Naive thymus-derived CD8-positive, alpha-beta T cell (primary cell): Measurements from ENCODE around the gene SORD. TPM values are rescaled to one million over a fixed set of nuclear protein-coding genes. Genes with fewer than 3 reads are reported as not detected.
A peak's percentile ranks its signal among the peaks of the same experiment; 100 is the strongest.
"Not testable (repeated sequence)": the region's sequence is repeated elsewhere in the genome, so short reads cannot be mapped to it uniquely, and the experiment has no call there.

Experiments
- ATAC-seq, 2 donors: fragments of 150-1000 bp; cut with Tn5 transposase in 1 of 2; sonication (Bioruptor Pico), chemical (Tn5 transposase) in 1 of 2; 1 replicate in 1 of 2; 2 replicates in 1 of 2; pipeline ENCODE4 v1.10.0; 2021; ENCODE audit warnings: mild to moderate bottlenecking in 2 of 2, moderate library complexity in 2 of 2
- POLR2A ChIA-PET: fragments of 350-600 bp; sonication (Branson Sonifier 250); formaldehyde crosslinking; loops from one replicate; lab custom pipeline; 2021; ENCODE audit warnings: antibody characterized with exemption; lab: Charles Lee
- DNase-seq, 10 donors: peaks; one replicate each; pipeline versions ENCODE4 v3.0.0 to v3.0.0-alpha.2; 2020 to 2022
- H3K27ac Mint-ChIP-seq, 10 donors: one replicate each; pipeline ENCODE4 v1.8.0; 2020 to 2022; ENCODE audit warnings: mild to moderate bottlenecking in 10 of 10, mixed read lengths in 10 of 10, moderate library complexity in 4 of 10, inconsistent platforms in 1 of 10
- H3K27me3 Mint-ChIP-seq, 5 donors: one replicate each; pipeline ENCODE4 v1.8.0; 2021 to 2022; ENCODE audit warnings: mixed read lengths in 5 of 5
- H3K36me3 Mint-ChIP-seq, 3 donors: one replicate each; pipeline ENCODE4 v1.8.0; 2020 to 2022; ENCODE audit warnings: mixed read lengths in 3 of 3, mild to moderate bottlenecking in 2 of 3, inconsistent platforms in 1 of 3
- H3K4me1 Mint-ChIP-seq, 4 donors: one replicate each; pipeline ENCODE4 v1.8.0; 2021 to 2022; ENCODE audit warnings: mixed read lengths in 4 of 4
- H3K4me3 Mint-ChIP-seq, 10 donors: one replicate each; pipeline ENCODE4 v1.8.0; 2020 to 2022; ENCODE audit warnings: mild to moderate bottlenecking in 10 of 10, mixed read lengths in 10 of 10, moderate library complexity in 6 of 10, inconsistent platforms in 1 of 10
- H3K9me3 Mint-ChIP-seq, 9 donors: one replicate each; pipeline ENCODE4 v1.8.0; 2020 to 2022; ENCODE audit warnings: mixed read lengths in 9 of 9, mild to moderate bottlenecking in 3 of 9, inconsistent platforms in 1 of 9, moderate library complexity in 1 of 9
- polyA plus RNA-seq, 3 donors: library from polyadenylated mRNA; unstranded; fragments of 300-500 nt; fragmentation: Illumina TruSeq; gene quantifications; one replicate each; pipeline ENCODE4 v1.2.3, GENCODE V29; 2021
- total RNA-seq, 8 experiments: library from RNA in 2 of 8; stranded (reverse) in 2 of 8; gene quantifications; one replicate each; pipeline ENCODE4 v1.2.3 and lab custom pipeline; 2021 to 2026

Gene SORD
- total and polyA plus RNA-seq, 5 experiments from 2014 or later, result 4.1 to 6.3 (median 5.0) TPM

- H3K27ac Mint-ChIP-seq, result no peak overlapping the region
- POLR2A ChIA-PET, result no interaction called here
- ATAC-seq (no peak), DNase-seq (no peak)
- no peak overlapping the region for H3K4me3 Mint-ChIP-seq
- H3K9me3 Mint-ChIP-seq, result no peaks in the 10 kb centered on the region
- H3K36me3 Mint-ChIP-seq, result peaks cover 0 to 12% (median 6%) of the 10 kb centered on the region in 3 donors
- peaks cover 0 to 3% (median 0%) of the 10 kb centered on the region in 5 donors for H3K27me3 Mint-ChIP-seq
- H3K4me1 Mint-ChIP-seq, result peaks cover 4 to 14% (median 11%) of the 10 kb centered on the region in 4 donors
These were observed 7.7 kb downstream of the SORD start for GRCh38 chr15:45030743-45031142.

GRCh38 chr15:45031522-45032028, 8.6 kb downstream of the SORD start:
- ATAC-seq, H3K4me3 Mint-ChIP-seq, DNase-seq, POLR2A ChIA-PET, H3K27me3 Mint-ChIP-seq, H3K27ac Mint-ChIP-seq, H3K9me3 Mint-ChIP-seq: not testable (repeated sequence)
- Mint-ChIP-seq H3K4me1 (peaks cover 5 to 16% (median 13%) of the 10 kb centered on the region in 4 donors), H3K36me3 (peaks cover 0 to 12% (median 6%) of the 10 kb centered on the region in 3 donors)

- Mint-ChIP-seq H3K36me3 (peaks cover 0 to 12% (median 6%) of the 10 kb centered on the region in 3 donors), H3K4me1 (peaks cover 7 to 23% (median 22%) of the 10 kb centered on the region in 4 donors)
- ATAC-seq, H3K4me3 Mint-ChIP-seq, H3K27ac Mint-ChIP-seq, H3K27me3 Mint-ChIP-seq, DNase-seq, POLR2A ChIA-PET, H3K9me3 Mint-ChIP-seq: not testable (repeated sequence)
These were observed 9.5 kb downstream of the SORD start for GRCh38 chr15:45032501-45032900.

- H3K27ac Mint-ChIP-seq, H3K9me3 Mint-ChIP-seq, POLR2A ChIA-PET, DNase-seq, ATAC-seq, H3K27me3 Mint-ChIP-seq, H3K4me3 Mint-ChIP-seq: not testable (repeated sequence)
- Mint-ChIP-seq H3K36me3 (peaks cover 0 to 12% (median 6%) of the 10 kb centered on the region in 3 donors), H3K4me1 (peaks cover 7 to 27% (median 23%) of the 10 kb centered on the region in 4 donors)
These were observed 11.1 kb downstream of the SORD start for GRCh38 chr15:45034087-45034486.

- H3K9me3 Mint-ChIP-seq, DNase-seq, POLR2A ChIA-PET, ATAC-seq, H3K27me3 Mint-ChIP-seq: not testable (repeated sequence)
- Mint-ChIP-seq H3K36me3 (peaks cover 0 to 12% (median 6%) of the 10 kb centered on the region in 3 donors), H3K27ac (peak overlapping the region in 1 of 10 donors; percentile 53), H3K4me1 (peaks cover 7 to 27% (median 23%) of the 10 kb centered on the region in 4 donors), H3K4me3 (peak overlapping the region in 5 of 10 donors; percentile 22 to 76 (median 68))
These were observed 11.8 kb downstream of the SORD start for GRCh38 chr15:45034600-45035375.

GRCh38 chr15:45036812-45037781, 14.1 kb downstream of the SORD start:
- H3K27ac Mint-ChIP-seq, result peak overlapping the region in 2 of 10 donors; percentile 1 to 56
- DNase-seq (peak; percentile 42 to 86 (median 66)), ATAC-seq (peak; percentile 87 to 92)
- peaks cover 7 to 27% (median 23%) of the 10 kb centered on the region in 4 donors for H3K4me1 Mint-ChIP-seq
- peak overlapping the region; percentile 5 to 72 (median 38) for H3K4me3 Mint-ChIP-seq
- not testable (repeated sequence) for H3K9me3 Mint-ChIP-seq, H3K36me3 Mint-ChIP-seq, H3K27me3 Mint-ChIP-seq
- POLR2A ChIA-PET, result interaction anchor here (0.9 kb wide), 1 partner anchor 68 kb away, joined by 3 read pairs; no protein-coding TSS in a partner anchor

- no peak for ATAC-seq
- Mint-ChIP-seq H3K9me3 (no peaks in the 10 kb centered on the region), H3K36me3 (peaks cover 0 to 5% (median 0%) of the 10 kb centered on the region in 3 donors), H3K4me1 (peaks cover 7 to 27% (median 23%) of the 10 kb centered on the region in 4 donors), H3K4me3 (no peak overlapping the region), H3K27ac (no peak overlapping the region), H3K27me3 (peaks cover 0 to 4% (median 0%) of the 10 kb centered on the region in 5 donors)
- DNase-seq, result no peak
- POLR2A ChIA-PET, result no interaction called here
These were observed 14.9 kb downstream of the SORD start for GRCh38 chr15:45037936-45038335.

GRCh38 chr15:45040396-45040795, 17.4 kb downstream of the SORD start:
- H3K9me3 Mint-ChIP-seq, H3K27me3 Mint-ChIP-seq, H3K27ac Mint-ChIP-seq, H3K4me3 Mint-ChIP-seq, ATAC-seq, DNase-seq, POLR2A ChIA-PET: not testable (repeated sequence)
- peaks cover 0 to 11% (median 0%) of the 10 kb centered on the region in 3 donors for H3K36me3 Mint-ChIP-seq
- H3K4me1 Mint-ChIP-seq, result peaks cover 7 to 29% (median 19%) of the 10 kb centered on the region in 4 donors

- peaks cover 3 to 21% (median 8%) of the 10 kb centered on the region in 4 donors for H3K4me1 Mint-ChIP-seq
- H3K9me3 Mint-ChIP-seq, POLR2A ChIA-PET, ATAC-seq, H3K27ac Mint-ChIP-seq, H3K4me3 Mint-ChIP-seq, DNase-seq, H3K27me3 Mint-ChIP-seq: not testable (repeated sequence)
- peaks cover 0 to 12% (median 0%) of the 10 kb centered on the region in 3 donors for H3K36me3 Mint-ChIP-seq
These were observed 18.5 kb downstream of the SORD start for GRCh38 chr15:45041538-45041937.

GRCh38 chr15:45042859-45043258, 19.9 kb downstream of the SORD start:
- DNase-seq, ATAC-seq, H3K4me3 Mint-ChIP-seq, H3K27ac Mint-ChIP-seq, POLR2A ChIA-PET, H3K9me3 Mint-ChIP-seq, H3K27me3 Mint-ChIP-seq: not testable (repeated sequence)
- Mint-ChIP-seq H3K36me3 (peaks cover 0 to 20% (median 4%) of the 10 kb centered on the region in 3 donors), H3K4me1 (peaks cover 0 to 14% (median 0%) of the 10 kb centered on the region in 4 donors)

- DNase-seq, POLR2A ChIA-PET, H3K4me3 Mint-ChIP-seq, H3K9me3 Mint-ChIP-seq, ATAC-seq, H3K27ac Mint-ChIP-seq, H3K27me3 Mint-ChIP-seq: not testable (repeated sequence)
- peaks cover 0 to 18% (median 0%) of the 10 kb centered on the region in 4 donors for H3K4me1 Mint-ChIP-seq
- peaks cover 0 to 33% (median 17%) of the 10 kb centered on the region in 3 donors for H3K36me3 Mint-ChIP-seq
These were observed 21.3 kb downstream of the SORD start for GRCh38 chr15:45044270-45044669.

- H3K27me3 Mint-ChIP-seq, POLR2A ChIA-PET, DNase-seq: not testable (repeated sequence)
- Mint-ChIP-seq H3K27ac (peak overlapping the region in 2 of 10 donors; percentile 67 to 74), H3K9me3 (peaks cover 0 to 34% (median 8%) of the 10 kb centered on the region in 9 donors), H3K4me3 (peak overlapping the region in 1 of 10 donors; percentile 68), H3K4me1 (peaks cover 0 to 18% (median 0%) of the 10 kb centered on the region in 4 donors), H3K36me3 (peaks cover 14 to 53% (median 48%) of the 10 kb centered on the region in 3 donors)
- peak in 1 of 2 donors; percentile 25 for ATAC-seq
These were observed 25.4 kb downstream of the SORD start for GRCh38 chr15:45048449-45048793.
